Natural killer cell treated with Interleukin-12 subunit alpha and Interleukin-12 subunit beta and Interleukin-15 and Interleukin-18, amount 100 ng/mL, for 72 hours (primary cell): Measurements from ENCODE around the gene PDYN. TPM values are rescaled to one million over a fixed set of nuclear protein-coding genes. Genes with fewer than 3 reads are reported as not detected.

Source experiments
- ATAC-seq, 2 donors: fragments of 150-1000 bp; cut with Tn5 transposase in 1 of 2; sonication (Bioruptor Pico), chemical (Tn5 transposase) in 1 of 2; 2 replicates each; pipeline ENCODE4 v1.10.0; 2021
- DNase-seq: peaks from one replicate; pipeline ENCODE4 v3.0.0; 2022; ENCODE audit warnings: low spot score
- H3K27ac Mint-ChIP-seq, 2 donors: 1 replicate in 1 of 2; 2 replicates in 1 of 2; pipeline ENCODE4 v1.8.0; 2022; ENCODE audit warnings: mixed read lengths in 2 of 2, mild to moderate bottlenecking in 1 of 2, moderate library complexity in 1 of 2
- H3K27me3 Mint-ChIP-seq, 2 donors: 1 replicate in 1 of 2; 2 replicates in 1 of 2; pipeline ENCODE4 v1.8.0; 2022; ENCODE audit warnings: mixed read lengths in 2 of 2
- H3K36me3 Mint-ChIP-seq: one replicate; pipeline ENCODE4 v1.8.0; 2022; ENCODE audit warnings: mixed read lengths
- H3K4me1 Mint-ChIP-seq, 2 donors: 1 replicate in 1 of 2; 2 replicates in 1 of 2; pipeline ENCODE4 v1.8.0; 2022; ENCODE audit warnings: low read depth in 2 of 2, mixed read lengths in 2 of 2, mild to moderate bottlenecking in 1 of 2
- H3K4me3 Mint-ChIP-seq: one replicate; pipeline ENCODE4 v1.8.0; 2022; ENCODE audit warnings: mixed read lengths
- H3K9me3 Mint-ChIP-seq: 2 replicates; pipeline ENCODE4 v1.8.0; 2022; ENCODE audit warnings: mixed read lengths
- total RNA-seq, 2 donors: library from RNA; stranded (reverse); gene quantifications; one replicate each; pipeline ENCODE4 v1.2.3, GENCODE V29; 2022

The PDYN gene
- total RNA-seq, 2 donors from 2014 or later = not detected

DNA sequence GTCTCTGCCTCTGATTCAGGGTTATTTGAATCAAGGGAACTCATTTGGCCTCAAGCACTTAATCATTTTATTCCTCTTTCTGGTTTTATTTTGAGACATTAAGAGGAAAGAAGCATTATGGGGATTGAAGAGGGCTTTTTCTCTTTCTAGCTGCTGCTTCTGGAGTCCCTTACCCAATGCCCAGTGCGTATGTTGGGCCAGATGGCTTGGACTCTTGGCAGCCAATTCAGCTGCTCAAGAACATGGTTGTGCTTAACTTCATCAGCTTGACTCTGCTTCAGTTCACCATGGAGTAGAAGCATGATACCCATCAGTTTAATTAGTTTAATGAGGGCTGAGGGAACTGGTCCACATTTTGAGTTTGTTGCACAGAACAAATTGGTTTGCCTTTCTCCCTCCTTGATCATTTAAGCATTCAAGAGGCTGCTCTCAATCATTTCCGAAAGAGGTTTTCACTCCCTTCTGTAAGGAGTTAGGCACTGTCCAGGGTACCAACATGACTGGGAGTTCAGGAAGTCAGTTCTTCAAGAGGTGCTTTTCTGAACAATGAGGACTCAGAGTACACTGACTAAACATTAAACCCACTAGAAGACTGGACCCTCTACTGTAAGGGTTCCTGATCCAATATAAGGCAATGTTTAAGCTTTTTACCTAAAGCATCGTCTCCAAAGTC is 14.6 kb downstream of the PDYN start:
- Mint-ChIP-seq H3K36me3 (no peaks in the 10 kb centered on the region), H3K4me3 (no peak overlapping the region), H3K27me3 (peaks cover 23 to 50% of the 10 kb centered on the region in 2 donors), H3K27ac (no peak overlapping the region), H3K4me1 (no peaks in the 10 kb centered on the region), H3K9me3 (no peaks in the 10 kb centered on the region)
- DNase-seq (no peak), ATAC-seq (no peak)

DNA sequence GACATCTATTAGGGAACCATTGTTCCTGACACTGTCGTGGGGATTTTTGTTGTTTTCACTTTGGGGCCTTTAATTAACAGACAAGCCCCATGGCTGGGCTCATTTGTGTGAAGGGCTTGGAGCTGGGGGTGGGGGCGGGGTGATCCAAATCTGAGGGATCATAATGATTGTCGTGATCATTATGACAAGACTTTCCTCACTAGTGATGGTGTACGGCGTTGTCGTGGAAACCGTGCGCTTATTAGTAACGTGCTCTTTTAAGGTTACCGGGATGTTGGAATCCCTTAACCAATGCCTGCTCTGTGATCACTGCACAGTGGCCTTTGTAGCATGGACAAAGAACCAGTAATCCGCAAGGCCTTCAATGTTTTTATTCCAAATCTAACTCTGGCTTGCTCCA is 18.6 kb downstream of the PDYN start:
- Mint-ChIP-seq H3K4me1 (no peaks in the 10 kb centered on the region), H3K4me3 (no peak overlapping the region), H3K36me3 (no peaks in the 10 kb centered on the region), H3K27ac (no peak overlapping the region), H3K9me3 (no peaks in the 10 kb centered on the region), H3K27me3 (peaks cover 24 to 61% of the 10 kb centered on the region in 2 donors)
- no peak for DNase-seq
- no peak for ATAC-seq

DNA sequence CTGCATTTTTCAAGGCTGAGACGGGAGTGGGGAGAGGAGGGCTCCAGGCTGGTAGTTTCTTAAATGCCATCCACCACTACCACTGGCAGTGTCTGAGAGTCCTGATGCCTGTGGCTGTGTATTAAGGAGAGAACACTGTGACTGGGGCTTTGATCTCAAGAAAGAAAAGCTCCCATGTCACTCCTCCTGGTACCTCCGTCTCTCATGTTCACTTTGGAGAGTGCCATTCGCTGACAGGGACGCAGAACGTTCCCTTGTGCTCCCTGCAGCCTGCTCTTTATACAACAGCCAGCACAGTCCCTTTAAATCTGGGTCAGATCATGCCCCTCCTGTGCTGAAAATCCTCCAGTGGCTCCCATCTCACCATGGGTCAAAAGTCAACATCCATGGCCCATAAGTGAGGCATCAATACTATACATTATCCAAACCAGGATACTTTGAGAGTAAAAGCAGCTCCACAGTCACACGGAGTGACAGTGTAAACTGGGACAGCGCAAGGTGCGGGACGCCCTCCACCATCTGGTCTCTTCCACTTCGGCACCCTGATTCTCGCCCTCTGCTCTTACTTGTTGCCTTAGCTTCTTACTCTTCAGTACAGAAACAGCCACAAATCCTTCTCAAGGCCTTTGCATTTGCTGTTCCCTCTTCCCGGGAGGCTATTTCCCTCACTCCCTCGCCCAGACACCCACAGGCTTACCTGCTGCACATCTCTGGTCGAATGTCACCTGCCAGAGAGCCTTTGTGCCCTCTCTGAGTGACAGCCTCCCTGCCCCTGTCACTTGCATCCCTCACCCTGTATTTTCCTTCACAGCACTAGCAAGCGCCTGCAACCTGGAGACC is 20.0 kb downstream of the PDYN start:
- Mint-ChIP-seq H3K36me3 (no peaks in the 10 kb centered on the region), H3K27ac (no peak overlapping the region), H3K9me3 (no peaks in the 10 kb centered on the region), H3K27me3 (peaks cover 25 to 63% of the 10 kb centered on the region in 2 donors), H3K4me3 (no peak overlapping the region), H3K4me1 (no peaks in the 10 kb centered on the region)
- no peak for ATAC-seq
- DNase-seq = no peak

DNA sequence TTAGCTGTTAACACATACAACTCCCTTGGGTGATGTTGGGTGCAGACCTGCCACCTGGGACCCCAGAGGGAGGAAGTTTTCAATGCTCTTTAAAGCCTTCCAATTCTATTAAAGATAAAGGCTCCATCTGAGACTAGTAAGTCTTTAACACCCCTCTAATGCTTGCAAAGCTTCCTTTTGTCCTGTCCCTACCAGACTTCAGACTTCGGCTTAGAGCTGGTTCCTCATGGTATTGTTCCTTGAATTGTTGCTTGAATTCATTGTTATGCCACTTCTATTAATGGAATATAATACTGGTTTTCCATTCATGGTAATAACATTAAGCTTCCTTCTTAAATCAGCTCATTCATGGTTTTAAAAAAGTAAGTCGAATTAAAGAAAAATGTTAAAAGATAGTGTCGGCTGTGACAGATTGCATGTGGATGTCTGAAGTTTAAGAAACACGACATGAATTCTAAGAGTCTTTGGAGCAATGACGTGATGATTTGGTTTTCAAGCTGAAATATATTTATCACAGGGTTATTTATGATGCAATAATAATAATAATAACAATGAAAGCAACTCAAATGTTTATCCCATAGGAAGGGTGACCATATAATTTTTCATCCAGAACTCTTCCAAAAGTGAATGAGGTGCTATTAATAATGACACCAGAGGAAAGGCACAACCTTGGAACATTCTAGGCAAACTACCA is 21.8 kb downstream of the PDYN start:
- H3K27ac Mint-ChIP-seq = no peak overlapping the region
- DNase-seq (no peak), ATAC-seq (no peak)
- H3K27me3 Mint-ChIP-seq = peaks cover 17 to 54% of the 10 kb centered on the region in 2 donors
- no peak overlapping the region for H3K4me3 Mint-ChIP-seq
- H3K36me3 Mint-ChIP-seq = no peaks in the 10 kb centered on the region
- H3K9me3 Mint-ChIP-seq = no peaks in the 10 kb centered on the region
- H3K4me1 Mint-ChIP-seq = no peaks in the 10 kb centered on the region

DNA sequence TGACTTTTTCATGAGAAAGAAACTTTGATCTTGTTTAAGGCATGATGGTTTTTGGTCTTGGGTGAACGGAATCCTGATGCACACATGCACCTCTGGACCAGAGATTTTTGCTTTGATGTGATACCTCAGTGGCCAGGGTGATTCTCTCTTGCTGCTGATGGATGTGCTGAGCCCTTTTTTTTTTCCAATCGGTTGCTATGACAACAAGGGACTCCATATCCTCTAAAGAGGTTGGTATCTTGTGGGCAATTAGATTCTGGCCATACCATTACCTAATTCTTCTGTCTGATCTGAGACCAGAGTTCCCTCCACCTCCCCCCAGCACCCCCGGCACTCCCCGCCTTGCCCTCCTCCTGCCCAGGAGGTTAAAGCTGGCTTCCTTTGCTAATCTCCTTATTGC is 24.9 kb downstream of the PDYN start:
- Mint-ChIP-seq H3K4me1 (peaks cover 9 to 12% of the 10 kb centered on the region in 2 donors), H3K27me3 (peaks cover 25 to 41% of the 10 kb centered on the region in 2 donors), H3K4me3 (no peak overlapping the region), H3K36me3 (no peaks in the 10 kb centered on the region), H3K9me3 (no peaks in the 10 kb centered on the region), H3K27ac (no peak overlapping the region)
- DNase-seq = no peak
- ATAC-seq = no peak

DNA sequence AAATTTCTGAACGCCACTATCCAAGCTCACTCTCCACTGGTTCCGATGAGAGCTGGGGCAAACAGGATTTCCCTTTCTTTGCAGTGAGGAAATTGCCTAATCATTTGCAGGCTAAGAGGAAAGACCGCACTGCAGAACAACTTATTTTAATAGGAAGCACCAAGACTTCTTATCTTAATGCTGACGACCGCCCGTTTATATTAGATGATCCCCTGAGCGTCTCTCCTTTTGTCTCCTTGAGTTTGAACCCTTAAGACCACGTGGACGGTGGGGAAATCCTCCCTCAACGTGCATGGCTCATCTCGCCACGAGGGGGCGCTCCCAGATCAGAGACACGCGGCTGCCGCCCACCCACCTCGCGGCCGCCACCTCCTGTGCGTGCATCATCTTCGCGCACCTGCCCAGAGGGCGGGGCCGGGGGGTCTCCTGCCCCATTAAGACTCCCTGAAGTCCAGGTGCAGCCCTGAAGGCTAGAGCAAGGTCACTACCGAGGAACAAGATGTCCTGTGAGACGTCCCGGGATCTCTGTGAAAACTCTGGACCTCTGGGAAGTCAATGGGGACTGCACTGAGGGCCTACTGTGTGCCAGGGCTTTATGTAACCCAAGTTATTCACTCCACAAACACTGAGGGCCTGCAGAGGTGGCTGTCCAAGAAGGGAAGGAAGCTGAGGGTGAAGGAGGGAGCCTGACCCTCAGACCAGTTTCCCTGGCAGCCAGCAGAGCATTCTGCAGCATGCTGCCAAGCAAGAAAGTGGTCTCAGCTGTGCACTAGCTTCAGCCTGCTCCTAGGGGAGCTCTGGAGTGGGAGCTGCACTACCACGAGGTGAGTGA is 28.1 kb downstream of the PDYN start:
- DNase-seq = peak; percentile 70
- H3K36me3 Mint-ChIP-seq = no peaks in the 10 kb centered on the region
- H3K4me3 Mint-ChIP-seq = peak overlapping the region; percentile 76
- peak; percentile 53 to 66 for ATAC-seq
- peaks cover 9 to 12% of the 10 kb centered on the region in 2 donors for H3K4me1 Mint-ChIP-seq
- peak overlapping the region in 1 of 2 donors; percentile 44 for H3K27ac Mint-ChIP-seq
- H3K27me3 Mint-ChIP-seq = peaks cover 34 to 59% of the 10 kb centered on the region in 2 donors
- no peaks in the 10 kb centered on the region for H3K9me3 Mint-ChIP-seq

DNA sequence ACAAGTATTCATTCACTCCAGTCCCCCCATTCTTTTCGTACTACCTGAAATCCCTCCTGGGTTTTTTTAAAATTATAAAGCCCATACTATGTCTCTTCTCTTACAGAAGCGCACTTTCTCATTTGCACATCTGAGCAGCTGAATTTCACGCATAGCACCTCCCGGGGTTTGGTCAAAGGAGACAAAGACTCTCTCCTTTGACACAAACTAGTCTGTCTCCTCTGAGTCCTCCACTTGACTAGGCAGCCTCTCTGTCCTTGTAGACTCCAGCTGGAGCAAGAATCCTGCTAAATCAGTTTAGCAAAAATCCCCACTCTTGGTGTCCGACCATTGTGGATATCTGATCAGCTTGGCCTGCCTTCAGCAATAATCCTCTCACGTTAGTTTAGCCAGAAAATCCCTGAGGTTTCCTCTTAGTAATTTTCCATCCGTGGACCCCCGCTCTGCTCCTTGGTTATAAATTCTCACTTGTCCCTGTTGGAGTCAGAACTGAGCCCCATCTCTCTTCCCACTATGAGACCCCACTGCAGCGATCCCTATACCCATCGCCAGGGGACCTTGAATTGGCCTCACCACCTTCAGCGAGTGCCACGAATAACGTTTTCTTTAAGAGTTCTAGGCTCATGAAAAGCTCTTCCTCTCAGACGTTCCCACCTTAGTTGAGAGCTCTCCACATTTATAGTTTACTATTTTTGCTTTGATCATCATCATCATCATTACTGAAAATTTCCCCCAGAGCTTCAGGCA is 29.0 kb downstream of the PDYN start:
- ATAC-seq (no peak), DNase-seq (no peak)
- Mint-ChIP-seq H3K4me1 (peaks cover 9 to 12% of the 10 kb centered on the region in 2 donors), H3K36me3 (no peaks in the 10 kb centered on the region), H3K9me3 (no peaks in the 10 kb centered on the region), H3K27ac (peak overlapping the region in 1 of 2 donors; percentile 44), H3K4me3 (peak overlapping the region; percentile 76), H3K27me3 (peaks cover 35 to 57% of the 10 kb centered on the region in 2 donors)

DNA sequence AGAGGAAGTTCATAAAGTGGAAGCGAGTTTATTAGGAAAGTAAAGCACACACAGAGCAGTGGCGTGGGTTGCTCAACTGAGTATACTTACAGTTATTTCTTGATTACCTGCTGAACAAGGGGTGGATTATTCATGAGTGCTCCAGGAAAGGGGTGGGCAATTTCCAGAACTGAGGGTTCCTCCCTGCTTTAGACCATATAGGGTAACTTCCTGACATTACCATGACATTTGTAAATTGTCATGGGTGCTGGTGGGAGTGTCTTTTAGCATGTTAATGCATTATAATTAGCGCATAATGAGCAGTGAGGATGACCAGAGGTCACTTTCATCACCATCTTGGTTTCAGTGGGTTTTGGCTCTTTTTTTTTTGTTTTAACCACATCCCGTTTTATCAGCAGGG is 29.8 kb downstream of the PDYN start:
- ATAC-seq (no peak), DNase-seq (no peak)
- H3K4me1 Mint-ChIP-seq = peaks cover 9 to 12% of the 10 kb centered on the region in 2 donors
- H3K4me3 Mint-ChIP-seq = no peak overlapping the region
- peaks cover 36 to 65% of the 10 kb centered on the region in 2 donors for H3K27me3 Mint-ChIP-seq
- H3K36me3 Mint-ChIP-seq = no peaks in the 10 kb centered on the region
- no peak overlapping the region for H3K27ac Mint-ChIP-seq
- H3K9me3 Mint-ChIP-seq = no peaks in the 10 kb centered on the region

DNA sequence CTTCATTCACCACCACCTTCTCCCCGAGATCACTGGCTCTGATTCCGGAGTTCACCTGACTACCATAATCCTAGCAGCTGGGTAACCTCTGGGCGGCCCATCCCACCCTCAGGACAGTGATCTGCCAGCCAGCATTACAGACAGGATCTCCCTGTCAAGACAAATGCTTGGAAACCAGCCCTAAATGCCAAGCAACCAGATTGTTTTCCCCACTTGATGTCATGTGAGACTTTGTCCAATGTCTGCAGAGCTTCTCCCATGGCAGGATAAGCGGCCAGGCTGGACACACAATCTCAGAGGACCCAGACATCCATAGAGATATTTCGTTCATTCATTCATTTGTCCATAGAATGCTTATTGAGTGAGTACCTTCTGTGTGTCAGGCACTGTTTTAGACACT is 32.5 kb downstream of the PDYN start:
- H3K9me3 Mint-ChIP-seq = no peaks in the 10 kb centered on the region
- H3K36me3 Mint-ChIP-seq = no peaks in the 10 kb centered on the region
- H3K4me3 Mint-ChIP-seq = no peak overlapping the region
- no peak for DNase-seq
- peaks cover 34 to 71% of the 10 kb centered on the region in 2 donors for H3K27me3 Mint-ChIP-seq
- H3K4me1 Mint-ChIP-seq = peaks cover 9 to 12% of the 10 kb centered on the region in 2 donors
- no peak for ATAC-seq
- H3K27ac Mint-ChIP-seq = no peak overlapping the region

DNA sequence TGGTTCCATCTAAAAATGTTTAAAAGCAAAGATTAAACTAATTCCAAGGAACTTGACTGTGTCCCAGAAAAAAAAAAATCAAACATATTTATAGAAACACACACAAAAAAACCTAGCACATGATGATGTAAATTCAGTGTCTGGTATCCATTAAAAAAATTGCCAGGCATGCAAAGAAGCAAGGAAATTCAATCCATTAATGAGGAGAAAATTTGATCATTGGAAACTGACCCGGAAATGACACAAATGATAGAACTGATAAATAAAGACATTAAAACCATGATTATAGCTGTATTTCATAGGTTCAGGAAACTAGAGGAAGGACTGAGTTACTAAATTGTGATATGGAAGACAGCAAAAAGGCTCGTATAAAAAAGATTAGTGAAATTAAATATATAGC is 34.7 kb downstream of the PDYN start:
- Mint-ChIP-seq H3K4me1 (no peaks in the 10 kb centered on the region), H3K36me3 (no peaks in the 10 kb centered on the region), H3K4me3 (no peak overlapping the region), H3K27me3 (peaks cover 25 to 60% of the 10 kb centered on the region in 2 donors), H3K9me3 (no peaks in the 10 kb centered on the region), H3K27ac (no peak overlapping the region)
- no peak for DNase-seq
- ATAC-seq = no peak

DNA sequence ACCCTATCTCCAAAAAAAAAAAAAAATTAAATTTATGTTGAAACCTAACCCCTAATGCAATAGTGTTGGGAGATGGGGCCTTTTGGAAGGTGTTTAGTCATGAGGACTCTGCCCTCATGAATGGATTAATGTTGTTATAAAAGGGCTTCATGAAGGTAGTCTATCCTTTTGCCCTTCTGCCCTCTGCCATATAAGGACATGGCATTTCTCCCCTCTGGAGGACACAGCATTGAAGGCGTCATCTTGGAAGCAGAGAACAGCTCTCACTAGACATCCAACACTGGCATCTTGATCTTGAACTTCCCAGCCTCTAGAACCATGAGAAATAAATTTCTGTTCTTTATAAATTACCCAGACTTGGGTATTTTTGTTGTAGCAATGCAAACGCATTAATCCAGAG is 35.4 kb downstream of the PDYN start:
- peaks cover 25 to 53% of the 10 kb centered on the region in 2 donors for H3K27me3 Mint-ChIP-seq
- H3K4me1 Mint-ChIP-seq = no peaks in the 10 kb centered on the region
- no peaks in the 10 kb centered on the region for H3K9me3 Mint-ChIP-seq
- ATAC-seq (no peak), DNase-seq (no peak)
- no peak overlapping the region for H3K4me3 Mint-ChIP-seq
- no peaks in the 10 kb centered on the region for H3K36me3 Mint-ChIP-seq
- no peak overlapping the region for H3K27ac Mint-ChIP-seq

DNA sequence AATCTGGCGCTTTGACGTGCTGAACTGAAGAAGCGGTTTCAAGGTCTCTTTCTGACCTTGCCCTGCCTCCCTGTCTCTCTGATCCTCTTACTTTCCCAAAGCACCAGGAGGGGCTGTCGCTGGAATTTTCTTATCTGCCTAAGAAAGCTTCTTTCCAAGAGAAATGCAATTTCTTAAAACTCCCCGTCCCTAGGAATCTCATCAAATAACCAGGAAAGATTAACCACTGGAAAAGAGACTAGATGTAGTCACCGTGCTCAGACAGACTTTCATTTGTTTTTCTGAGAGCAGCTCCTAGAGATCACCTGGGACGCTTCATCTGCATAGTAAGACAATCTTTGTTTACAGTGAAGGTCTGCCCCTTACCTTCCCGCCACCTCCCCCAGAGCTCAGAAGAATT is 38.6 kb downstream of the PDYN start:
- Mint-ChIP-seq H3K27me3 (peaks cover 17 to 29% of the 10 kb centered on the region in 2 donors), H3K27ac (no peak overlapping the region), H3K36me3 (no peaks in the 10 kb centered on the region), H3K4me1 (no peaks in the 10 kb centered on the region), H3K9me3 (no peaks in the 10 kb centered on the region), H3K4me3 (no peak overlapping the region)
- no peak for DNase-seq
- ATAC-seq = no peak

DNA sequence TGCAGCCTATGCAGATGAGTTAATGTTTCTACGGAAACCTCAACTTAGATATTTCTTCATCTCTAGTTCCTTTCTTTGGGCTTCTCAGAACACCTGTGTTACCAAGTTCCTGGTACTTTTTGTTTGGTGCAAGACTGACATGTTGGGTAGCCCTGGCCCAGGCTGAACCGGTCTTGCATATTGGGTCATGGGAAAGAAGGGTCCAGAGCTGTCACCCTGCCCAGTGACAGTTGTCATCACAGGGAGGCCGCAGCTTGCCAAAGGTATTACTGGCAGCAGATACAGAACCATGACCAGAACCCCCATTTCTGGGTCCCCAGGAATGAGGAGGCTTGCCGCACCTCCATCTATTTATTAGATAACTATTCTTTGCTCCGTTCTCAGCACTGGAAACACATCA is 40.2 kb downstream of the PDYN start:
- ATAC-seq (no peak), DNase-seq (no peak)
- no peak overlapping the region for H3K4me3 Mint-ChIP-seq
- no peaks in the 10 kb centered on the region for H3K4me1 Mint-ChIP-seq
- no peaks in the 10 kb centered on the region for H3K9me3 Mint-ChIP-seq
- H3K27ac Mint-ChIP-seq = no peak overlapping the region
- no peaks in the 10 kb centered on the region for H3K36me3 Mint-ChIP-seq
- peaks cover 16 to 21% of the 10 kb centered on the region in 2 donors for H3K27me3 Mint-ChIP-seq
